LNCaP clone FGC (cell line): ENCODE results near the gene BSG.

ENCODE experiments used
- DNase-seq: peaks from one replicate; pipeline ENCODE4 v3.0.0-alpha.2; 2011; ENCODE audit warnings: low read depth
- H3K4me3 ChIP-seq: 2 replicates; pipeline ENCODE4 v1.5.1; 2011; ENCODE audit warnings: mild to moderate bottlenecking, low read depth, low read length, control low read depth
- CTCF ChIP-seq: IDR thresholded peaks from 2 replicates; pipeline ENCODE4 v1.5.1; 2012; ENCODE audit warnings: mild to moderate bottlenecking; ENCODE audit not compliant: control insufficient read depth, insufficient read depth; ENCODE audit errors: extremely low read depth

BSG gene

GRCh38 chr19:534088-534487, 38.3 kb upstream of the BSG start:
- peak overlapping the region; percentile 93 for H3K4me3 ChIP-seq
- DNase-seq: no peak
- 0 out of 2 replicates have a peak, but pooled peaks have one; percentile 4 for TF ChIP-seq CTCF

- H3K4me3 ChIP-seq: peak overlapping the region; percentile 93
- DNase-seq: peak; percentile 82
- TF ChIP-seq CTCF: no peak; the same call in 1 of the 2 replicates
Observed at GRCh38 chr19:535017-535835, 37.2 kb upstream of the BSG start.

GRCh38 chr19:536031-536880, 36.1 kb upstream of the BSG start:
- DNase-seq: no peak
- TF ChIP-seq CTCF: no peak
- H3K4me3 ChIP-seq: no peak overlapping the region

- no peak for TF ChIP-seq CTCF
Observed at GRCh38 chr19:536881-537404, 35.5 kb upstream of the BSG start.

GRCh38 chr19:538641-539428, 33.6 kb upstream of the BSG start:
- no peak overlapping the region for H3K4me3 ChIP-seq
- DNase-seq: no peak
- TF ChIP-seq CTCF: no peak

More at GRCh38 chr19:536881-537404, 35.5 kb upstream of the BSG start:
- no peak for DNase-seq
- no peak overlapping the region for H3K4me3 ChIP-seq

GRCh38 chr19:539429-540030, 32.9 kb upstream of the BSG start:
- no peak overlapping the region for H3K4me3 ChIP-seq
- TF ChIP-seq CTCF: no peak
- no peak for DNase-seq
